Measurements from ENCODE around the gene TMEM106B.

DNA sequence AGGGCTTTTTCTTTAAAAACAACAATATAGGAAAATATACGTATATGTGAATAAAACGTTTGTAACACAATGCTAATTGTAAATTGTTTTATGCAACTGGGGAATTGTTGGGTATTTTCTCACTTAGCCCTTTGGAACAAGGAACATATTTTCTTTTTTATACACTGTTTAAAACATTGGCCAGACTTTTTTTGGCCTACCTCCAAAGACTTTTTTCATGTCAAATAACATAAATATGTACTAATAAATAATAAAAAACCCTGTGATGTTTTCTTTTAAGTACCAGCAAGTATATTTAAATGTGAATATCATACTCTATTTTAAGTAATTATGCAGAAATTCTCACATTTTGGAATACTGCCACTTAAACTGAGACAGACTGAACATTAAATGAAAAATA is 15.7 kb downstream of the TMEM106B start:
- TF ChIP-seq POLR2A (IDR thresholded peaks at IDR 0.05; ENCODE audit: low read depth, low read length), result no peak
- no peak for TF ChIP-seq POLR2AphosphoS5 (IDR thresholded peaks at IDR 0.05; ENCODE audit: low read depth, low read length)
- TF ChIP-seq PAX5 (IDR thresholded peaks at IDR 0.05; ENCODE audit: insufficient read depth, low read length, severe bottlenecking), result no peak
- no peak for TF ChIP-seq TAF1 (IDR thresholded peaks at IDR 0.05; ENCODE audit: low read depth, low read length)
- no peak for TF ChIP-seq SPI1 (IDR thresholded peaks at IDR 0.05; ENCODE audit: low read depth, low read length)
- TF ChIP-seq POU2F2 (IDR thresholded peaks at IDR 0.05; ENCODE audit: low read depth, low read length), result no peak
